Measurements from ENCODE around the gene GRIA1. TPM values are rescaled to one million over a fixed set of nuclear protein-coding genes. Genes with fewer than 3 reads are reported as not detected.
A peak's percentile ranks its signal among the peaks of the same experiment; 100 is the strongest.

Gene GRIA1
- polyA plus RNA-seq, 1 experiment, result 6.7 TPM

DNA sequence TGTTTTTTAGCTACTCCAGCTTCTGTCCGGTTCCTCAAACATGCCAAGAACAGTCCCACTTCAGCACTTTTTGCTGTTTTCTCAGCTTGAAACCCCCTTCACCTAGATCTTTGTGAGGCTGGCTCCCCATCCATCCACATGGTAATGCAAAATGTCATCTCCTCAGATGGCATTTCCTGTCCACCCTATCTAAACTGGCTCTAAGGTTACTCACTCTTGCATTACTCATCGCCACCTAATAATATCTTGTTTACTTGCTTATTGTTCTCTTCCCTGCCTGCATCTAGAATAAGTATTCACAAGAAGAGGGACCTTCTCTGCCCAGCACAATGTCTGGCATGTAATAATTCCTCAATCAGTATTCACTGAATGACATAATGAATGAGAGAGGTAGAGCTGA, 328.2 kb downstream of the GRIA1 start:
- TF ChIP-seq, protein P1, sequence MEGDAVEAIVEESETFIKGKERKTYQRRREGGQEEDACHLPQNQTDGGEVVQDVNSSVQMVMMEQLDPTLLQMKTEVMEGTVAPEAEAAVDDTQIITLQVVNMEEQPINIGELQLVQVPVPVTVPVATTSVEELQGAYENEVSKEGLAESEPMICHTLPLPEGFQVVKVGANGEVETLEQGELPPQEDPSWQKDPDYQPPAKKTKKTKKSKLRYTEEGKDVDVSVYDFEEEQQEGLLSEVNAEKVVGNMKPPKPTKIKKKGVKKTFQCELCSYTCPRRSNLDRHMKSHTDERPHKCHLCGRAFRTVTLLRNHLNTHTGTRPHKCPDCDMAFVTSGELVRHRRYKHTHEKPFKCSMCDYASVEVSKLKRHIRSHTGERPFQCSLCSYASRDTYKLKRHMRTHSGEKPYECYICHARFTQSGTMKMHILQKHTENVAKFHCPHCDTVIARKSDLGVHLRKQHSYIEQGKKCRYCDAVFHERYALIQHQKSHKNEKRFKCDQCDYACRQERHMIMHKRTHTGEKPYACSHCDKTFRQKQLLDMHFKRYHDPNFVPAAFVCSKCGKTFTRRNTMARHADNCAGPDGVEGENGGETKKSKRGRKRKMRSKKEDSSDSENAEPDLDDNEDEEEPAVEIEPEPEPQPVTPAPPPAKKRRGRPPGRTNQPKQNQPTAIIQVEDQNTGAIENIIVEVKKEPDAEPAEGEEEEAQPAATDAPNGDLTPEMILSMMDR (IDR thresholded peaks at IDR 0.05; ENCODE audit: insufficient read depth, low read depth, low read length), result no peak
- CTCF ChIA-PET, result interaction anchor here (0.7 to 1.5 kb wide), 2 partner anchors 15 to 146 kb away, joined by 3 to 4 read pairs; no protein-coding TSS in a partner anchor
- Histone ChIP-seq H3K36me3 (ENCODE audit: control insufficient read depth, insufficient read depth, low read length) (no peaks in the 10 kb centered on the region), H3K4me3 (ENCODE audit: low read depth, low read length) (no peak overlapping the region), H3K27me3 (ENCODE audit: control insufficient read depth, insufficient read depth, low read length) (no peaks in the 10 kb centered on the region)
- POLR2A ChIA-PET, result no interaction called here
- no peak for DNase-seq (ENCODE audit: low read depth)

DNA sequence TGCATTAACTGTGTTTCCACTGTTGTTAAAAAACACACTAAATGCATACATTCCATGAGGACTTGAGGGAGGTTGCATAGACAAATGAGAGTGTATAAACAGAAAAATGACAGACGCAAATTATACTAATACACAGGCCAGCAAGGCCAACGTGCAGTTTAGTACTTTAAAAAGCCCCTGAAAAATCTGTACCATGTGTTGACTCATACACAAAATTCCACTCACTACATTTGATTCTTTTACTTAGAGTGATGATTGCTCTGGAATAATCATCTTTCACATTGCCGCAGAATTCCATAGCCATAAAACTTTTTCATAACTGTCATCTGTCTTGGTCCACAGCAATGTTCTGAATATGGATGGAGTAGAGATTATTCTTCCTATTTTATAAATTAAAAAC, 332.6 kb downstream of the GRIA1 start:
- TF ChIP-seq, protein P1 (IDR thresholded peaks at IDR 0.05; ENCODE audit: insufficient read depth, low read depth, low read length), result no peak
- ChIA-PET POLR2A (interaction anchor here (0.7 kb wide), 1 partner anchor 13 kb away, joined by 3 read pairs; no protein-coding TSS in a partner anchor), CTCF (no interaction called here)
- H3K36me3 ChIP-seq (ENCODE audit: control insufficient read depth, insufficient read depth, low read length), result no peaks in the 10 kb centered on the region
- no peaks in the 10 kb centered on the region for H3K27me3 ChIP-seq (ENCODE audit: control insufficient read depth, insufficient read depth, low read length)
- no peak for DNase-seq (ENCODE audit: low read depth)
- no peak overlapping the region for H3K4me3 ChIP-seq (ENCODE audit: low read depth, low read length)

DNA sequence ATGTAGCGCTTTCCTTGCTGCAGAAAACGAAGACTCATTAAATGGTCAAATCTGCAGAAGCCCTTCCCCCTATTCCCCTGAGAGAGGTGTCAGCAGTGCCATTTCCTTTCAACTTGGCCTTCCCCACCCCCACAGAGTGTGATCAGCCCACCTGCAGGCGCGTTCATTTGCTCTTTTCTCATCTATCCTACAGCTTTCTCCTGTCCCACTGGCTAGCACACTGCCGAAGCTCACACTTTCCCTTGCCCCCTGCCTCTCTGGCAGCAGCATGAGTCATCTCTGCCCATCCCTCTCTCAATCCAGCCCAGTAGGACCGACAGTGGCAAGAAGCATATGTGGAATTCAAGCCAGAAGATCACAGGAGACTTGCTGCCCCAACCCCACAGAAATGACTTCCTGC, 334.4 kb downstream of the GRIA1 start:
- Histone ChIP-seq H3K27me3 (ENCODE audit: control insufficient read depth, insufficient read depth, low read length) (no peaks in the 10 kb centered on the region), H3K36me3 (ENCODE audit: control insufficient read depth, insufficient read depth, low read length) (no peaks in the 10 kb centered on the region), H3K4me3 (ENCODE audit: low read depth, low read length) (no peak overlapping the region)
- TF ChIP-seq, protein P1 (IDR thresholded peaks at IDR 0.05; ENCODE audit: insufficient read depth, low read depth, low read length), result no peak
- no peak for DNase-seq (ENCODE audit: low read depth)
- ChIA-PET CTCF (no interaction called here), POLR2A (no interaction called here)

DNA sequence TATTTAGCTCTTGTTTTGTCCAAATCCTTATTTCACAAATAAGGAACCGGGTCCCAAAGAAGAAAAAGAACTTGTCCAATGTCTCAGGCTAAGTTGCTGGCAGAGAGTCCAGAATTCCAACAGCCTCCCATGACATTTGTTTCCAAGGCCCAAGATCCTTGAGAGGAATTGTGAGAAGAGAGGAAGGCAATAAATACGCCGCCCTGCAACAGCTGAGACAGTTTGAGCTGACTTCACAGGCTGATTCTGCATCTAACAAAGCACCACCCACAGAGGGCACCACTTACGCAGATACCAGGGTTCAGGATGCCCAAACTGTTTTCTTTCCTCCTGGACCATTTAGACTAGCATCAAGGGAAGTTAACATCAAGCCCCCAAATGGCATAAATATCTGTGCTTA, 336.9 kb downstream of the GRIA1 start:
- Histone ChIP-seq H3K27me3 (ENCODE audit: control insufficient read depth, insufficient read depth, low read length) (no peaks in the 10 kb centered on the region), H3K4me3 (ENCODE audit: low read depth, low read length) (no peak overlapping the region), H3K36me3 (ENCODE audit: control insufficient read depth, insufficient read depth, low read length) (no peaks in the 10 kb centered on the region)
- POLR2A ChIA-PET, result no interaction called here
- DNase-seq (ENCODE audit: low read depth), result no peak
- CTCF ChIA-PET, result interaction anchor here (1.2 to 2.1 kb wide), 3 partner anchors 77 to 137 kb away, joined by 3 to 10 read pairs (median 3); no protein-coding TSS in a partner anchor
- TF ChIP-seq, protein P1 (IDR thresholded peaks at IDR 0.05; ENCODE audit: insufficient read depth, low read depth, low read length), result peak; percentile 27

DNA sequence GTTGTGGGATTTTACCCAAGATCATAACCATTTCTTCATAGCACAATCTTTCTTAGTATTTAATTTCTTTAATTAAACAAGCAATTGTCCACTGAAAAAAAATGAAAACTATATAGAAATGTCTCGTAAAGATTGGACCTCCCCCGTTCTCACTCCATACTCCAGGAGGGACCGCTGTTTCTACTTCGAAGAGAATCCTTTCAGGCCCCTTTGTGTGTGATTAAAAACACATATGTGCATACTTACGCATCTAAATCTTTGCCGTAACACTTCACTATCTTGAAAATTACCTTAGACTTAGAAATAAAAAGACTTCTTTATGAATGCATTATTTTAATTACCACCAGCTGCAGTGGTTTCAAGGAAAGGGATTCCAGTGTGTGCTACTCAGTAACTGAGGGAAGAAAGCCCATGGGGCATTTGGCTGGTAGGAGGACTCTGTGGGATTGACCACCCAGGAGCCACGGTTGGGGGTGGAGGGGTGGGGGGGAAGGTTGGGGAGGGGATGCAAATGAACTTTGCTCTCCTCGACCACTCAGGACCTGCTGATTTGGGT, 339.1 kb downstream of the GRIA1 start:
- H3K27me3 ChIP-seq (ENCODE audit: control insufficient read depth, insufficient read depth, low read length), result no peaks in the 10 kb centered on the region
- ChIA-PET CTCF (interaction anchor here (1.6 kb wide), 1 partner anchor 332 kb away, joined by 3 read pairs; no protein-coding TSS in a partner anchor), POLR2A (no interaction called here)
- no peak for DNase-seq (ENCODE audit: low read depth)
- TF ChIP-seq, protein P1 (IDR thresholded peaks at IDR 0.05; ENCODE audit: insufficient read depth, low read depth, low read length), result no peak
- no peak overlapping the region for H3K4me3 ChIP-seq (ENCODE audit: low read depth, low read length)
- no peaks in the 10 kb centered on the region for H3K36me3 ChIP-seq (ENCODE audit: control insufficient read depth, insufficient read depth, low read length)

All from BJ (cell line).